ENCODE results near the gene GSTO2. TPM values are rescaled to one million over a fixed set of nuclear protein-coding genes. Genes with fewer than 3 reads are reported as not detected.

Gene GSTO2
- total RNA-seq, 1 donor from 2014 or later, result 5.9 TPM

DNA sequence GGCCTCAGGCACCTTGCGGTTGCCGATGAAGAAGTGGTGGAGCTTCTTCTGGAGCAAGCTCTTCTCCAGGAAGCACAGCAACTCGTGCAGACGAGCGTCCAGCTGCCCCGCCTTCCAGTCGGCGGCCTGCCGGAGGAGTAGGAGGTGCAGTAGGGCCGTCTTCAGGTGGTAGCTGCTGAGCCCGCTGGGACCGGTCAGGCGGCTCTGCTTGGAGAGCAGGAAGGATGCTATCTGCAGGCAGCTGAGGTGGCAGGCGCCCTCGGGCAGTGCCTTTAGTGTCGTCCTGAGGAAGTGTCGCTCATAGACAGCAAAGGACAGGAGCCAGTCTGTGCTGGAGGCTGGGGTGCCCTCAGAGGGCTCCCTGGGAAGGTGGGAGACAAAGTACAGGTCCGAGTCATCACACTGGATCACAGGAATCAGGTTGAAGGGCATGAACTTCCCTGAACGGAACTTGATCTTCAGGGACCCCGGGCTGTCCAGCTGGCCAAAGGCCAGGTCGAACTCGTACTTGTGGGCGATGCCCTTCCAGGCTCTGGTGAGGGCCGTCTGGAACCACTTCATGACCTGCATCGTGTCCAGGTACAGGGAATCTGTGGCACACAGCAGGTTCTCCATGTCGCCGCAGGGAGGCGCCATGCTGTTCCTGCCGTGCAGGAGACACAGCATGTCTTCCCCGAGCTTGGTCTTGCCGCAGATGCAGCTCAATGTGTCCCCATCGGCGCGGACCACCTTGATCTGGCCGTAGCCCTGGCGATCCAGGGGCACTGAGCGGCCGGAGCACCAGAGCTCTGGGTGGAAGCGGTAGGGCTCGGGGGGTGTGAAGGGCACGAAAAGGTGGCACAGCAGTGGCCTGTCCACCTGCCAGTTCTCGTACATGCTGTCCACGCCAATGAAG lies 45.9 kb downstream of the GSTO2 start:
- peaks cover 17% of the 10 kb centered on the region for H3K4me1 Mint-ChIP-seq (ENCODE audit: unreplicated experiment)
- no peaks in the 10 kb centered on the region for H3K9me3 Mint-ChIP-seq (ENCODE audit: unreplicated experiment)
- no peak overlapping the region for H3K4me3 Mint-ChIP-seq (ENCODE audit: unreplicated experiment)
- no peak overlapping the region for H3K27ac Mint-ChIP-seq (ENCODE audit: unreplicated experiment)
- no peak for DNase-seq (ENCODE audit: low spot score)
- H3K27me3 Mint-ChIP-seq (ENCODE audit: unreplicated experiment), result peaks cover 5% of the 10 kb centered on the region
- H3K36me3 Mint-ChIP-seq (ENCODE audit: low read depth, unreplicated experiment), result peaks cover 24% of the 10 kb centered on the region
- TF ChIP-seq, protein P1, sequence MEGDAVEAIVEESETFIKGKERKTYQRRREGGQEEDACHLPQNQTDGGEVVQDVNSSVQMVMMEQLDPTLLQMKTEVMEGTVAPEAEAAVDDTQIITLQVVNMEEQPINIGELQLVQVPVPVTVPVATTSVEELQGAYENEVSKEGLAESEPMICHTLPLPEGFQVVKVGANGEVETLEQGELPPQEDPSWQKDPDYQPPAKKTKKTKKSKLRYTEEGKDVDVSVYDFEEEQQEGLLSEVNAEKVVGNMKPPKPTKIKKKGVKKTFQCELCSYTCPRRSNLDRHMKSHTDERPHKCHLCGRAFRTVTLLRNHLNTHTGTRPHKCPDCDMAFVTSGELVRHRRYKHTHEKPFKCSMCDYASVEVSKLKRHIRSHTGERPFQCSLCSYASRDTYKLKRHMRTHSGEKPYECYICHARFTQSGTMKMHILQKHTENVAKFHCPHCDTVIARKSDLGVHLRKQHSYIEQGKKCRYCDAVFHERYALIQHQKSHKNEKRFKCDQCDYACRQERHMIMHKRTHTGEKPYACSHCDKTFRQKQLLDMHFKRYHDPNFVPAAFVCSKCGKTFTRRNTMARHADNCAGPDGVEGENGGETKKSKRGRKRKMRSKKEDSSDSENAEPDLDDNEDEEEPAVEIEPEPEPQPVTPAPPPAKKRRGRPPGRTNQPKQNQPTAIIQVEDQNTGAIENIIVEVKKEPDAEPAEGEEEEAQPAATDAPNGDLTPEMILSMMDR (IDR thresholded peaks at IDR 0.05; ENCODE audit: unreplicated experiment), result no peak

DNA sequence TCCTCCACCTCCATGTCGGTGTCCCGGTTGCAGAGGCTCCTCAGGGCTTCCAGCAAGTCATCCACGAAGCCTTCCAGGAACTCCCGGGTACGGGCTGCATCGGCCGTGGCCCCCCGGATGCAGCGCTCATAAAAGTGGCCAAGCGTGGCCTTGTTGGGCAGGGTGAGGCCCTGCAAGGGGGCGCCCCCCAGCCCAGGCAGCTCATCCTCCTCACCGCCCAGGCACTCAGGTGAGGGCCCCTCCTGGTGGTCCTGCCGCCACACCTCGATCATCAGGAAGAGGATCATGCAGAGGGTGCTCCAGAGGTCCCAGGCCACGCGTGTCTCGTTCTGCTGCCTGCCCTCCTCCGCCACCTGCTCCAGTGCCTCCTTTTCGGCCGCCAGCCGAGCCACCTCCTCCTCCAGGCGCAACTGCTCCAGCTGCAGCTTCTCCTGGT lies 46.5 kb downstream of the GSTO2 start:
- H3K4me3 Mint-ChIP-seq (ENCODE audit: unreplicated experiment), result no peak overlapping the region
- no peak overlapping the region for H3K27ac Mint-ChIP-seq (ENCODE audit: unreplicated experiment)
- H3K4me1 Mint-ChIP-seq (ENCODE audit: unreplicated experiment), result peaks cover 23% of the 10 kb centered on the region
- peaks cover 24% of the 10 kb centered on the region for H3K36me3 Mint-ChIP-seq (ENCODE audit: low read depth, unreplicated experiment)
- H3K27me3 Mint-ChIP-seq (ENCODE audit: unreplicated experiment), result peaks cover 7% of the 10 kb centered on the region
- TF ChIP-seq, protein P1 (IDR thresholded peaks at IDR 0.05; ENCODE audit: unreplicated experiment), result no peak
- no peak for DNase-seq (ENCODE audit: low spot score)
- H3K9me3 Mint-ChIP-seq (ENCODE audit: unreplicated experiment), result no peaks in the 10 kb centered on the region

- no peaks in the 10 kb centered on the region for H3K9me3 Mint-ChIP-seq (ENCODE audit: unreplicated experiment)
- TF ChIP-seq, protein P1 (IDR thresholded peaks at IDR 0.05; ENCODE audit: unreplicated experiment), result no peak
- no peak overlapping the region for H3K27ac Mint-ChIP-seq (ENCODE audit: unreplicated experiment)
- peaks cover 7% of the 10 kb centered on the region for H3K27me3 Mint-ChIP-seq (ENCODE audit: unreplicated experiment)
- H3K4me3 Mint-ChIP-seq (ENCODE audit: unreplicated experiment), result no peak overlapping the region
- no peak for DNase-seq (ENCODE audit: low spot score)
- peaks cover 24% of the 10 kb centered on the region for H3K36me3 Mint-ChIP-seq (ENCODE audit: low read depth, unreplicated experiment)
- peaks cover 25% of the 10 kb centered on the region for H3K4me1 Mint-ChIP-seq (ENCODE audit: unreplicated experiment)
These were observed 47.5 kb downstream of the GSTO2 start for GRCh38 chr10:104316321-104317099.

DNA sequence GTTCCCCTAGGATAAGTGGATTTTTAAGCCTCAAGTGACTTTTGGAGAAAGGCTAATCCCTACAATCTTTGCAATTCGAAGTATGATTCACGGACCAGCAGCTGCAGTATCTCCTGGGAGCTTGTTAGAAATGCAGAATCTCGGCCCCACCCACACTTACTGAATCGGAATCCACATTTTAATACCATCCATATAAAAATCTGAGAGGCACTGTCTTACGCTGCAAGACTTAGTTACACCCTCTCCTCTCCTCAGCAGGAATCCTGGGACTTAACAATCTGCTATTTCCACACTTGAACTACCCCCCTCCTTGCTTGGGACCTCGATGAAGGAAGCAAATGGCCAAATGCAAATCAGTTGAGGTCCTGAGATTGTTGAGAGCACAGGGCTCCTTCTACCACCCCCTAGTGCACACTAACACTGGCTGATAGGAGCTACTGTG lies 48.3 kb downstream of the GSTO2 start:
- TF ChIP-seq, protein P1 (IDR thresholded peaks at IDR 0.05; ENCODE audit: unreplicated experiment), result no peak
- H3K36me3 Mint-ChIP-seq (ENCODE audit: low read depth, unreplicated experiment), result peaks cover 20% of the 10 kb centered on the region
- no peak overlapping the region for H3K27ac Mint-ChIP-seq (ENCODE audit: unreplicated experiment)
- no peak for DNase-seq (ENCODE audit: low spot score)
- no peaks in the 10 kb centered on the region for H3K9me3 Mint-ChIP-seq (ENCODE audit: unreplicated experiment)
- H3K27me3 Mint-ChIP-seq (ENCODE audit: unreplicated experiment), result peaks cover 10% of the 10 kb centered on the region
- H3K4me1 Mint-ChIP-seq (ENCODE audit: unreplicated experiment), result peaks cover 27% of the 10 kb centered on the region
- no peak overlapping the region for H3K4me3 Mint-ChIP-seq (ENCODE audit: unreplicated experiment)

All from endothelial cell (in vitro differentiated cells).